ENCODE results near the gene TCAIM. TPM values are rescaled to one million over a fixed set of nuclear protein-coding genes. Genes with fewer than 3 reads are reported as not detected.

TCAIM gene
- total RNA-seq = 10 to 100 TPM; 28.3 to 33.5 TPM
- polyA plus RNA-seq (ENCODE audit: insufficient read depth, low read depth, low replicate concordance) = 12.3 TPM
- long read RNA-seq, donor 1, partial matches to known transcripts = 0 of 8 reads
- long read RNA-seq, donor 1, other reads (novel, unspliced or antisense) = 0 of 8 reads
- long read RNA-seq, donor 2, partial matches to known transcripts = 0 of 8 reads
- long read RNA-seq, donor 2, other reads (novel, unspliced or antisense) = 0 of 8 reads

- peak within 1 kb of the TSS; percentile 94 to 96 for H3K27ac ChIP-seq
- peak within 1 kb of the TSS; percentile 76 for H3K4me3 ChIP-seq
- no peaks in the 10 kb centered on the region for H3K9me3 ChIP-seq
- H3K4me1 ChIP-seq = peaks cover 9% of the 10 kb centered on the region
- DNase-seq = peak; percentile 97
- no peaks in the 10 kb centered on the region for H3K27me3 ChIP-seq
- WGBS, 2 donors = 0 to 2% methylated on average over 13 to 69 of the region's 77 CpGs
- H3K36me3 ChIP-seq (ENCODE audit: low read depth, missing control alignments) = no peaks in the 10 kb centered on the region
- TF ChIP-seq POLR2A (IDR thresholded peaks at IDR 0.05) = no peak
- TF ChIP-seq, protein P1, sequence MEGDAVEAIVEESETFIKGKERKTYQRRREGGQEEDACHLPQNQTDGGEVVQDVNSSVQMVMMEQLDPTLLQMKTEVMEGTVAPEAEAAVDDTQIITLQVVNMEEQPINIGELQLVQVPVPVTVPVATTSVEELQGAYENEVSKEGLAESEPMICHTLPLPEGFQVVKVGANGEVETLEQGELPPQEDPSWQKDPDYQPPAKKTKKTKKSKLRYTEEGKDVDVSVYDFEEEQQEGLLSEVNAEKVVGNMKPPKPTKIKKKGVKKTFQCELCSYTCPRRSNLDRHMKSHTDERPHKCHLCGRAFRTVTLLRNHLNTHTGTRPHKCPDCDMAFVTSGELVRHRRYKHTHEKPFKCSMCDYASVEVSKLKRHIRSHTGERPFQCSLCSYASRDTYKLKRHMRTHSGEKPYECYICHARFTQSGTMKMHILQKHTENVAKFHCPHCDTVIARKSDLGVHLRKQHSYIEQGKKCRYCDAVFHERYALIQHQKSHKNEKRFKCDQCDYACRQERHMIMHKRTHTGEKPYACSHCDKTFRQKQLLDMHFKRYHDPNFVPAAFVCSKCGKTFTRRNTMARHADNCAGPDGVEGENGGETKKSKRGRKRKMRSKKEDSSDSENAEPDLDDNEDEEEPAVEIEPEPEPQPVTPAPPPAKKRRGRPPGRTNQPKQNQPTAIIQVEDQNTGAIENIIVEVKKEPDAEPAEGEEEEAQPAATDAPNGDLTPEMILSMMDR (IDR thresholded peaks at IDR 0.05) = no peak
- intact Hi-C loops (cut with DNase I; ENCODE audit: low total_unique reads) = no loop called here
Observed at GRCh38 chr3:44338010-44338827, at the start of gene TCAIM. TSS of gene TCAIM (plus strand) at chr3:44338766. CDS start at chr3:44354783, 16,017 bp downstream.

DNA sequence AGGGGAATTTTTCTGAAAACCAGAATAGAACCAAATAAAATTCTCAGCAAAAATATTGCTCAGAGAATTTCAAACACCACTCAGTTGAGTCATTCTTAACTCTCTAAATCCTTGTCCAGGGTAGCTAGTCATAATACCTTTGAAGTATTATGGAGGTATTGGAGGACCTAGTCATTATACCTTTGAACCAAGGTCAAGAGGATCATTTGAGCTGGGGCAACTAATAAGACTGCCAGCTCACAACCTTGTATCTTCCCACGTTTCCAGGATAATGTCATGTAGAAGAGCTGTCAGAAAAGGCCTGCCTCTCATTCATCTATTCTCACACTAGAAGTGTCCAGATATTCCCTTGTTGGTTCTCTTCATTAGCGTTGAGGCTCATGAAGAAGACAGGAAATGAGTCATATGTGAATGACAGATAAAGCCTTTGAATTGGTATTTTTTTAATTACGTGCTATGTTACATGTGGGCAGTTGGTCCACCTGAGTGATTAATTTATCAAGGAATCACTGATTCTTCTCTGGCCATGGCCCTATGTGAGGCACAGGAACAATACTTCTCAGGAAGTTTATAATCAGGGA lies 48.6 kb upstream of the TCAIM start:
- no peak overlapping the region for H3K27ac ChIP-seq
- H3K36me3 ChIP-seq (ENCODE audit: low read depth, missing control alignments) = no peaks in the 10 kb centered on the region
- no peak overlapping the region for H3K4me3 ChIP-seq
- no peaks in the 10 kb centered on the region for H3K4me1 ChIP-seq
- H3K9me3 ChIP-seq = no peaks in the 10 kb centered on the region
- WGBS, 2 donors = 73 to 78% methylated on average over 3 of the region's 3 CpGs
- no peak for TF ChIP-seq POLR2A (IDR thresholded peaks at IDR 0.05)
- TF ChIP-seq, protein P1 (IDR thresholded peaks at IDR 0.05) = no peak
- no peak for DNase-seq
- intact Hi-C loops (cut with DNase I; ENCODE audit: low total_unique reads) = no loop called here
- H3K27me3 ChIP-seq = no peaks in the 10 kb centered on the region

DNA sequence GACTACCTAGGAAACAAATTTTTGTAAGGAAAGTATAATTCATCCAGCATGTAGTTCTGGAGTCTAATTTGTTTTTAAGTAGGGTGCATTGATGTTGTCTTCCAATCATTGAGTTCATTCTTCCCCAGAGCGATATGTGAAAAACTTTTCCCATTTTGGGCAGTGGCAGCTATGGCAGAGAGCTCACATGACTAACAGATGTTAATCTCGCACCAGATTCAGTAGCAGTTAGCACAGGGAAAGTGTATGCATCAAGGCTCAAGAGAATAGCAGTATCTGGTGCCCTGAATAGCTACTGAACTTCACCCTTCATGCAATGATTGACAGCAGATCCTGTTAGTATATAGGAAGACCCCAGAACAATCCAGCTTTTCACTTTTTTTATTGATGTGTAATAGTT lies 46.3 kb upstream of the TCAIM start:
- no peak for TF ChIP-seq POLR2A (IDR thresholded peaks at IDR 0.05)
- TF ChIP-seq, protein P1 (IDR thresholded peaks at IDR 0.05) = no peak
- DNase-seq = no peak
- intact Hi-C loops (cut with DNase I; ENCODE audit: low total_unique reads) = no loop called here

GRCh38 chr3:44292947-44293346 lies 45.6 kb upstream of the TCAIM start:
- no peaks in the 10 kb centered on the region for H3K4me1 ChIP-seq
- H3K4me3 ChIP-seq = no peak overlapping the region
- intact Hi-C loops (cut with DNase I; ENCODE audit: low total_unique reads) = no loop called here
- H3K27ac ChIP-seq = no peak overlapping the region
- no peaks in the 10 kb centered on the region for H3K36me3 ChIP-seq (ENCODE audit: low read depth, missing control alignments)
- no peak for TF ChIP-seq POLR2A (IDR thresholded peaks at IDR 0.05)
- TF ChIP-seq, protein P1 (IDR thresholded peaks at IDR 0.05) = no peak
- H3K9me3 ChIP-seq = no peaks in the 10 kb centered on the region
- no peak for DNase-seq
- no peaks in the 10 kb centered on the region for H3K27me3 ChIP-seq
- WGBS, 2 donors = 94 to 97% methylated on average over 1 of the region's 1 CpG

More for the DNA sequence above, 46.3 kb upstream of the TCAIM start:
- Histone ChIP-seq H3K27me3 (no peaks in the 10 kb centered on the region), H3K9me3 (no peaks in the 10 kb centered on the region), H3K36me3 (ENCODE audit: low read depth, missing control alignments) (no peaks in the 10 kb centered on the region), H3K27ac (no peak overlapping the region), H3K4me3 (no peak overlapping the region), H3K4me1 (no peaks in the 10 kb centered on the region)
- WGBS, 2 donors = 91 to 92% methylated on average over 2 of the region's 2 CpGs

Data from testis (tissue), 5 donors.